HL-60 (cell line): ENCODE measurements around the gene SPATS2L.

Experiments used
- DNase-seq, 2 experiments: peaks; one replicate each; pipeline ENCODE4 v3.0.0-alpha.2; 2010 to 2020; ENCODE audit warnings: low read depth in 1 of 2, low spot score in 1 of 2
- H3K27ac ChIP-seq: fragments of 250-450 bp; sonication (Bioruptor Pico); replicated peaks from 2 replicates; pipeline ENCODE4 v1.5.1; 2020; ENCODE audit warnings: mild to moderate bottlenecking, moderate library complexity
- H3K27me3 ChIP-seq: fragments of 250-450 bp; sonication (Bioruptor Pico); 2 replicates; pipeline ENCODE4 v1.5.1; 2021; ENCODE audit warnings: mild to moderate bottlenecking, moderate library complexity; ENCODE audit not compliant: insufficient read depth, poor library complexity, severe bottlenecking
- H3K4me3 ChIP-seq: replicated peaks from 2 replicates; pipeline ENCODE4 v1.5.1; 2011; ENCODE audit warnings: mild to moderate bottlenecking, control low read depth, low read length; ENCODE audit not compliant: insufficient read depth
- CTCF ChIP-seq: IDR thresholded peaks from one replicate; pipeline ENCODE4 v1.5.1; 2011; ENCODE audit warnings: low read length, control low read depth, inconsistent platforms; ENCODE audit not compliant: insufficient read depth
- GABPA ChIP-seq: IDR thresholded peaks from 2 replicates; pipeline ENCODE4 v1.6.1; 2012; ENCODE audit warnings: low read depth
- POLR2AphosphoS5 ChIP-seq: IDR thresholded peaks from 2 replicates; pipeline ENCODE4 v1.6.1; 2012; ENCODE audit warnings: low read depth
- REST ChIP-seq: IDR thresholded peaks from 2 replicates; pipeline ENCODE4 v1.6.1; 2012; ENCODE audit warnings: low read depth; ENCODE audit not compliant: insufficient replicate concordance
- SPI1 ChIP-seq: IDR thresholded peaks from 2 replicates; pipeline ENCODE4 v1.6.1; 2012; ENCODE audit warnings: low read depth, mild to moderate bottlenecking, borderline replicate concordance

Gene SPATS2L

GRCh38 chr2:200258881-200259576, 47.5 kb upstream of the SPATS2L start:
- no peak overlapping the region for H3K27ac ChIP-seq
- H3K4me3 ChIP-seq = no peak overlapping the region
- H3K27me3 ChIP-seq = no peaks in the 10 kb centered on the region
- no peak for DNase-seq
- TF ChIP-seq GABPA (no peak), SPI1 (no peak), CTCF (no peak), POLR2AphosphoS5 (no peak), REST (no peak)

GRCh38 chr2:200259577-200259957, 46.9 kb upstream of the SPATS2L start:
- Histone ChIP-seq H3K27me3 (no peaks in the 10 kb centered on the region), H3K4me3 (no peak overlapping the region), H3K27ac (no peak overlapping the region)
- TF ChIP-seq GABPA (no peak), SPI1 (no peak), CTCF (no peak), POLR2AphosphoS5 (no peak)
- DNase-seq = no peak

- no peak overlapping the region for H3K4me3 ChIP-seq
- H3K27ac ChIP-seq = no peak overlapping the region
- H3K27me3 ChIP-seq = no peaks in the 10 kb centered on the region
- no peak for DNase-seq
- TF ChIP-seq REST (no peak), GABPA (no peak), POLR2AphosphoS5 (no peak), CTCF (no peak), SPI1 (no peak)
Observed at GRCh38 chr2:200262047-200262446, 44.4 kb upstream of the SPATS2L start.

- TF ChIP-seq GABPA = no peak
- TF ChIP-seq SPI1 = no peak
- no peak for TF ChIP-seq POLR2AphosphoS5
- TF ChIP-seq REST = no peak
- TF ChIP-seq CTCF = no peak
- Histone ChIP-seq H3K27me3 (no peaks in the 10 kb centered on the region), H3K4me3 (no peak overlapping the region), H3K27ac (no peak overlapping the region)
- no peak for DNase-seq
Observed at GRCh38 chr2:200263279-200263678, 43.2 kb upstream of the SPATS2L start.
